GM13976 (cell line): Measurements from ENCODE around the gene TLR3.
A peak's percentile ranks its signal among the peaks of the same experiment; 100 is the strongest.

Experiments used
- DNase-seq: peaks from one replicate; pipeline ENCODE4 v3.0.0; 2012; ENCODE audit warnings: low spot score
- in situ Hi-C: fragments of 300-500 bp; cut with MboI; formaldehyde crosslinking; loops from one replicate; pipeline ENCODE4 v1.12.0; 2022; ENCODE audit warnings: low sequenced_read_pairs, mixed read lengths, inconsistent platforms; ENCODE audit not compliant: unreplicated experiment
- TF ChIP-seq, protein P1 (sequence below): IDR thresholded peaks from 2 replicates; pipeline ENCODE4 v1.5.1; 2012; ENCODE audit warnings: borderline replicate concordance, mild to moderate bottlenecking; ENCODE audit not compliant: insufficient read depth; ENCODE audit errors: extremely low read depth, missing control alignments, control extremely low read depth

Gene TLR3

DNA sequence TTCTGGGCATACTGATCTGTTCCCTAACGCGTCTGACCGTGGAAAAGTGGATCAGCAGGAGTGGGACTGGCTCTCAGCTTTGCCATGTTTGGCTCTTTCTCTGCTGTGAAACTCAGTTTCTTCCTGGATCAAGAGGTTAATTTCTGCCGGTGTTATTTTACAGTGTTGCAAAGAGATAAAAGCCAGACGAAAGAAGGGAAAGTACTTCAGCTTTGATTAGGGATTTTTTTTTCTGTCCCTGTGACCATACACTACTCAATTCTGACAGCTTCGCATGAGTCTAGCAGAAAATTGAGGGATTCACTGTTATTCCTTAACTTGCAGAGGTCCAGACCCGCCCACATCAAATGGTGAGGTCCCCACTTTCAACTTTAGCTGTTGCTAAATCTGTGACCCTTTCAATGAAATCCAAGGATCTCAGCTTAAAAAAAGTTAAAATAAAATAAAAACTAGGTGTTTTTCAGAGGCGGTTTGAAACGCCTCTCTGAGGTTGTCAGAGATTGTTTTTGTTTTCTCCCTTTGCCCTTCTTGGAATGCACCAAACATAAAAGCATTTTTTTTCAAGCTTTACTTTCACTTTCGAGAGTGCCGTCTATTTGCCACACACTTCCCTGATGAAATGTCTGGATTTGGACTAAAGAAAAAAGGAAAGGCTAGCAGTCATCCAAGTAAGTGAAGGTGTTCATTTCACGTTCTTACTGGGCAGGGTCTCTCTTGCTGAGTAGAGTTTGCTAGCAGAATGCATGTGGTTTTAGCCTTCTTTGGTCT, at the start of gene TLR3:
TSS of gene TLR3 (plus strand) at position 576 of the 768 bp plus-strand sequence. CDS start 7,464 bp downstream, outside the sequence.
- no peak for DNase-seq
- in situ Hi-C loops = loop anchor here (10.0 kb wide), 1 partner anchor 66 kb away; no protein-coding TSS in a partner anchor
- TF ChIP-seq, protein P1, sequence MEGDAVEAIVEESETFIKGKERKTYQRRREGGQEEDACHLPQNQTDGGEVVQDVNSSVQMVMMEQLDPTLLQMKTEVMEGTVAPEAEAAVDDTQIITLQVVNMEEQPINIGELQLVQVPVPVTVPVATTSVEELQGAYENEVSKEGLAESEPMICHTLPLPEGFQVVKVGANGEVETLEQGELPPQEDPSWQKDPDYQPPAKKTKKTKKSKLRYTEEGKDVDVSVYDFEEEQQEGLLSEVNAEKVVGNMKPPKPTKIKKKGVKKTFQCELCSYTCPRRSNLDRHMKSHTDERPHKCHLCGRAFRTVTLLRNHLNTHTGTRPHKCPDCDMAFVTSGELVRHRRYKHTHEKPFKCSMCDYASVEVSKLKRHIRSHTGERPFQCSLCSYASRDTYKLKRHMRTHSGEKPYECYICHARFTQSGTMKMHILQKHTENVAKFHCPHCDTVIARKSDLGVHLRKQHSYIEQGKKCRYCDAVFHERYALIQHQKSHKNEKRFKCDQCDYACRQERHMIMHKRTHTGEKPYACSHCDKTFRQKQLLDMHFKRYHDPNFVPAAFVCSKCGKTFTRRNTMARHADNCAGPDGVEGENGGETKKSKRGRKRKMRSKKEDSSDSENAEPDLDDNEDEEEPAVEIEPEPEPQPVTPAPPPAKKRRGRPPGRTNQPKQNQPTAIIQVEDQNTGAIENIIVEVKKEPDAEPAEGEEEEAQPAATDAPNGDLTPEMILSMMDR = no peak

DNA sequence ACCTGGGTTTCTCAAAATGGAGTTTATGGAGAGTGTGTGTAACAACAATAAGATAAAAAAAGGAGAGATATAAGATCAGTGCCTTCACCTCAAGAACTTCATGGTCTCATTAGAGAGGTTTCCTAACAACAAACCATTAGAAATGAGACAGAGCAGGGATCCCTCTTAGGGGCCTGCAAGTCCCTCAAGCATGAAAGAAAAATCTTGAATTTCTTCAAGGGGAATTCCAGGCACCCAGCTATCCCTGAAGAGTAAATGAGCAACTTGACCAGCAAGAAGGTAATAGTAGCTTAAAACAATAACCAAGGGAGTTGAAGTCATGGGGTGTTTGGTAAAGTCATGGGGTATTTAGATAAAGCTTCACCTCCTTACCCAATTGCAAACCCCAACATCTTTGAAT, 49.7 kb upstream of the TLR3 start:
- TF ChIP-seq, protein P1 = no peak
- DNase-seq = no peak
- in situ Hi-C loops = loop anchor here (10.0 kb wide), 1 partner anchor 374 kb away; no protein-coding TSS in a partner anchor

DNA sequence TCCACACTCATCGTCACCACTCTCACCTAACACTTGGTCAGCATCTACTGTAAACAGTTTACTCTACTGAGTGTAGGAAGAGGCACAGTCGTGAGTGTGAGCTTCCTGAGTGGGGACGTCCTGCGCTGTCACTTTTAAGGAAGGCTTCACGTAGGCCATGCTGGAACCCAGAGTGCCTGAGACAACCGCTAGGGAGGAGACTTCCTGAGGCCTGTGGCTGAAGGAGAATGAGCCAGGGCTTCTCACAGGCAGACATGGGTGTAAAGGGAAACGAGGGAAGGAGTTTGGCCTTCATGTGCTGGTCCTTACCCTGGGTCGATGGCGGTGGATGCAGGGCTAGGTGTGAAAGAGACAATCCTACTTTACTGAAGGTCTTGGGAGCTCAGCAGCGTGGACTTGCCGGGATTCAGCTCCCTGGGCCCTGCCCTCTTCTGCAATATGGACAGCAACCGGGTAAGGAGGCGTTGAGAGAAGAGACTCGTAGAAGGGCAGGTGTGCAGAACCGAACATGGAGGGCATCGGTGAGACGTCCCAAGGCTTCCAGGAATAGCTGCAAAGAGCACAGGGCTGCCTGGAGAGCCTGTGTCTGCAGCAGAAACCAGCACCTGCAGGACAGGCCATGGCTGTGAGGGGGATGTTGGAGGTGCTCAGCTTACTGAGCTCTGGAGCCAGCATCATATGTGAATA, 48.7 kb upstream of the TLR3 start:
- in situ Hi-C loops = no loop called here
- TF ChIP-seq, protein P1 = no peak
- no peak for DNase-seq

DNA sequence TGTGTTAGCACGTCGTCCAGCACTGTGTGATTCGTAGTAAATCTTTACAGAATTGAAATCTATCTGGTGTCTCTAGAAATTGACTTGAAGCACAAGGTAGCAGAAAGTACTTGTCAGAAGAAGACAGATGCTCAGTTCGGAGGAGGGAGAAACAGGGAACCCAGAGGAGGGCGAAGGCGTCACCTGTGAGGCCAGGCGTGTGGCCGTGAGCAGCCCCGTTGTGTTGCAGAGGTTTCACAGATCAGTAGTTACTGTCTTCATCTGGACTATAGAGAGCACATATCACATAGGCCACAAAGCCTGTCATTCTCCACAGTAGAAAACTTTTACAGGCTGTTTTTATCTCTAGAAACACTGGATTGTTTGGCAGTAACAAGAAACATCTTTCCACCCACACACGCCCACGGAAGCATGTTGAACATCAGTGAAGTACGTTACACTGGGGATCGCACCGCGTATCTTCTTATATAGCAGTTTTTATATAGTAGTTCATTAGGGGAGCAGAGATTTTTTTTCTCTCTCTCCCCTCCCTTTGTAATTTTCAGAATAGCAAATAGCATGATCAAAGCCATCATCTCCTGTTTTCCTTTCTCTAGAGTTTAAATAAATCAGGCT, 48.1 kb upstream of the TLR3 start:
- in situ Hi-C loops = no loop called here
- no peak for DNase-seq
- TF ChIP-seq, protein P1 = no peak

DNA sequence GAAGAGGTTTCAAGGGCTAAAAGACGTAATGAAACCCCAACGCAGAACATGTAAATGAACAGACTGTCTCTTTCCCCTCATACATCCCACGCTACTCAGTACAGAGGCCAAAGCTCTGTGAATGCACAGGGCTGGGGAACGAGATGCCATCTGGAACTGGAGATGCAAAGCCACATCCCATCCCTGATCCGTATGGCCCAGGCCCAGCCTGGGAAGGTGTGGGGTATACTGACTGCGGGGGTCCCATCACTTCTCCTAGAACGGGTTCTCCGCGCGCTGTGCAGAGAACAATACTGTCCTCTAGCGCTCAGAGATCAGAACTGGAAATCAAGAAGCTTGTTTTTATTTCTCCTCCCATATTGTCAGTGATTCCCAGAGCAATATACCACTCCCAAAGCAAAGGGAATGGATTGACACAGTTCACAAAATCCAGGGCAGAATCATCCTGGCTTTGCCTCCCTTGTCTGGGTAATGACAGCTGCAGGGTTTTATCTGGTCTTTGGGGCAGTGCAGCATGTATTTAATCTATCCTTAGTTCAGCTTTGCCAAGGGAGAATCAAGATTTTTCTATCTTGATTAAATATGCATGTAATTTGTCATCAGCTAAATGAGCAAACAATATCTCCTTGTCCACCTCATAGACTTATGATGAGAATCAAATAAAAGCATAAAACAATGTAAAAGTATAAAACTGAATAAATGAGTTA, 47.3 kb upstream of the TLR3 start:
- TF ChIP-seq, protein P1 = peak; percentile 46
- peak; percentile 59 for DNase-seq
- in situ Hi-C loops = no loop called here

DNA sequence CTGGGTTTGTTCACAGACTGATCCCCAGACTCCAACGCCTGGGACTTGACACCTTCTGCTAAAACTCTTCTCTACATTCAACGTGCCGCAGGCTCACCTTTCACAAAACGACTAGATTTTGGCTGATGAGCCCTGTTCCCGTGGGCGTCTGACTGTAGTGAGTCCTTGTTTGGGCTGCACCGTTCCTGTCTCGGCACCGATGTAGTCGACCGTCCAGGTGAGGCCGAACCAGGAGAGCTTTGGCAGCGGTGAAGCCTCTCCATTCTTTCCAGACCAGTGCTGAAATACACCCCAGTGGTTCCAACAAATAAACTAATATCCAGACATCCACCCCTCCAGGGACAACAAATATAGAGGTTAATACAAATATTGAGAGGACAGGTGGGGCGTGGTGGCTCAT, 45.0 kb upstream of the TLR3 start:
- no peak for DNase-seq
- in situ Hi-C loops = no loop called here
- TF ChIP-seq, protein P1 = no peak
